Stimulated activated CD8-positive, alpha-beta memory T cell treated with anti-CD3 and anti-CD28 coated beads, Interleukin-7, amount 100 ng/mL, for 1 hour (primary cell): ENCODE measurements around the gene ZNF407.

Source experiments
- DNase-seq, 2 donors: peaks; one replicate each; pipeline ENCODE4 v3.0.0-alpha.2; 2020; ENCODE audit warnings: low read depth in 2 of 2

ZNF407 gene

GRCh38 chr18:74718312-74718711 lies 120.6 kb downstream of the ZNF407 start:
- DNase-seq, result no peak

GRCh38 chr18:74722237-74722636 lies 124.6 kb downstream of the ZNF407 start:
- DNase-seq, result no peak

- no peak for DNase-seq
Measured at GRCh38 chr18:74724186-74724585, 126.5 kb downstream of the ZNF407 start.

- DNase-seq, result no peak
Measured at GRCh38 chr18:74725690-74726089, 128.0 kb downstream of the ZNF407 start.

GRCh38 chr18:74728586-74728985 lies 130.9 kb downstream of the ZNF407 start:
- no peak for DNase-seq

GRCh38 chr18:74731097-74731496 lies 133.4 kb downstream of the ZNF407 start:
- no peak for DNase-seq

- no peak for DNase-seq
Measured at GRCh38 chr18:74732380-74732779, 134.7 kb downstream of the ZNF407 start.

GRCh38 chr18:74733598-74733997 lies 135.9 kb downstream of the ZNF407 start:
- DNase-seq, result no peak

- no peak for DNase-seq
Measured at GRCh38 chr18:74734013-74734444, 136.4 kb downstream of the ZNF407 start.

- DNase-seq, result no peak
Measured at GRCh38 chr18:74739926-74740325, 142.3 kb downstream of the ZNF407 start.

- no peak for DNase-seq
Measured at GRCh38 chr18:74742573-74743243, 145.0 kb downstream of the ZNF407 start.

- no peak for DNase-seq
Measured at GRCh38 chr18:74745633-74746403, 148.1 kb downstream of the ZNF407 start.

GRCh38 chr18:74748809-74749208 lies 151.1 kb downstream of the ZNF407 start:
- DNase-seq, result no peak

- DNase-seq, result no peak
Measured at GRCh38 chr18:74758995-74759394, 161.3 kb downstream of the ZNF407 start.

- no peak for DNase-seq
Measured at GRCh38 chr18:74760026-74760425, 162.4 kb downstream of the ZNF407 start.

- no peak for DNase-seq
Measured at GRCh38 chr18:74760436-74760835, 162.8 kb downstream of the ZNF407 start.

- DNase-seq, result no peak
Measured at GRCh38 chr18:74766251-74766650, 168.6 kb downstream of the ZNF407 start.

- no peak for DNase-seq
Measured at GRCh38 chr18:74768096-74768495, 170.4 kb downstream of the ZNF407 start.

GRCh38 chr18:74773171-74773624 lies 175.5 kb downstream of the ZNF407 start:
- DNase-seq, result no peak

GRCh38 chr18:74774486-74774885 lies 176.8 kb downstream of the ZNF407 start:
- no peak for DNase-seq

- no peak for DNase-seq
Measured at GRCh38 chr18:74775239-74775638, 177.6 kb downstream of the ZNF407 start.

GRCh38 chr18:74778191-74778847 lies 180.6 kb downstream of the ZNF407 start:
- no peak for DNase-seq

GRCh38 chr18:74784752-74785151 lies 187.1 kb downstream of the ZNF407 start:
- no peak for DNase-seq
